Liver (tissue), 9 donors: Measurements from ENCODE around the gene HIPK2. TPM values are rescaled to one million over a fixed set of nuclear protein-coding genes. Genes with fewer than 3 reads are reported as not detected.

Experiments
- DNase-seq: peaks from one replicate; pipeline ENCODE4 v3.0.0-alpha.2; 2017; ENCODE audit warnings: low spot score
- H3K27ac ChIP-seq, 2 donors: one replicate each; pipeline ENCODE4 v1.7.0; 2013; ENCODE audit warnings: inconsistent platforms in 2 of 2, low read length in 2 of 2, control low read depth in 1 of 2, low read depth in 1 of 2, mild to moderate bottlenecking in 1 of 2
- H3K27me3 ChIP-seq, 4 donors: one replicate each; pipeline versions ENCODE4 v1.6.1 to v1.7.0; 2013; ENCODE audit warnings: low read length in 3 of 4, inconsistent platforms in 1 of 4, mild to moderate bottlenecking in 1 of 4, moderate library complexity in 1 of 4; ENCODE audit not compliant: control insufficient read depth in 4 of 4, insufficient read depth in 4 of 4
- H3K36me3 ChIP-seq, 4 donors: one replicate each; pipeline versions ENCODE4 v1.6.1 to v1.7.0; 2013; ENCODE audit warnings: low read length in 3 of 4, mild to moderate bottlenecking in 3 of 4, low read depth in 1 of 4, moderate library complexity in 1 of 4; ENCODE audit not compliant: control insufficient read depth in 4 of 4, insufficient read depth in 3 of 4
- H3K4me1 ChIP-seq, 4 donors: one replicate each; pipeline versions ENCODE4 v1.6.1 to v1.7.0; 2013; ENCODE audit warnings: low read length in 3 of 4, mild to moderate bottlenecking in 3 of 4, moderate library complexity in 1 of 4; ENCODE audit not compliant: control insufficient read depth in 4 of 4, insufficient read depth in 4 of 4
- H3K4me3 ChIP-seq, 3 donors: one replicate each; pipeline versions ENCODE4 v1.6.1 to v1.7.0; 2013; ENCODE audit warnings: low read length in 3 of 3, control low read depth in 1 of 3, low read depth in 1 of 3, mild to moderate bottlenecking in 1 of 3
- H3K9ac ChIP-seq, 2 donors: one replicate each; pipeline ENCODE4 v1.7.0; 2013; ENCODE audit warnings: low read length in 2 of 2, mild to moderate bottlenecking in 2 of 2, moderate library complexity in 2 of 2, control low read depth in 1 of 2, low read depth in 1 of 2
- H3K9me3 ChIP-seq, 4 donors: one replicate each; pipeline versions ENCODE4 v1.6.1 to v1.7.0; 2013; ENCODE audit warnings: low read length in 3 of 4; ENCODE audit not compliant: control insufficient read depth in 4 of 4
- ATF3 ChIP-seq: IDR thresholded peaks from 2 replicates; pipeline ENCODE4 v1.6.1; 2016; ENCODE audit warnings: antibody characterized with exemption
- CTCF ChIP-seq: fragments of 150-350 bp; IDR thresholded peaks from 2 replicates; pipeline ENCODE4 v1.5.1; 2017; ENCODE audit warnings: improper control_type of control experiment, low read depth, low read length; ENCODE audit not compliant: missing input control
- FOXA1 ChIP-seq: IDR thresholded peaks from 2 replicates; pipeline ENCODE4 v1.6.1; 2016; ENCODE audit warnings: antibody characterized with exemption
- FOXA2 ChIP-seq: IDR thresholded peaks from 2 replicates; pipeline ENCODE4 v1.6.1; 2016; ENCODE audit warnings: antibody characterized with exemption
- GABPA ChIP-seq, 2 donors: IDR thresholded peaks in 1 of 2; conservative IDR thresholded peaks in 1 of 2; 2 replicates each; pipeline ENCODE4 v1.6.1; 2016; ENCODE audit warnings: antibody characterized with exemption in 2 of 2, mild to moderate bottlenecking in 1 of 2, moderate library complexity in 1 of 2
- HNF4A ChIP-seq, 2 donors: conservative IDR thresholded peaks; 2 replicates each; pipeline ENCODE4 v1.6.1; 2016; ENCODE audit warnings: antibody characterized with exemption in 2 of 2, mild to moderate bottlenecking in 2 of 2
- JUND ChIP-seq, 2 donors: IDR thresholded peaks; 2 replicates each; pipeline ENCODE4 v1.6.1; 2016; ENCODE audit warnings: antibody characterized with exemption in 2 of 2
- MAX ChIP-seq: IDR thresholded peaks from 2 replicates; pipeline ENCODE4 v1.6.1; 2016; ENCODE audit warnings: antibody characterized with exemption
- NR2F2 ChIP-seq: IDR thresholded peaks from 2 replicates; pipeline ENCODE4 v1.6.1; 2016; ENCODE audit warnings: antibody characterized with exemption
- RAD21 ChIP-seq, 2 donors: IDR thresholded peaks; 2 replicates each; pipeline ENCODE4 v1.6.1; 2016; ENCODE audit warnings: antibody characterized with exemption in 2 of 2, mild to moderate bottlenecking in 2 of 2
- REST ChIP-seq: IDR thresholded peaks from 2 replicates; pipeline ENCODE4 v1.6.1; 2016; ENCODE audit warnings: antibody characterized with exemption, mild to moderate bottlenecking
- RXRA ChIP-seq, 2 donors: IDR thresholded peaks; 2 replicates each; pipeline ENCODE4 v1.6.1; 2017 to 2018; ENCODE audit warnings: antibody characterized with exemption in 2 of 2, mild to moderate bottlenecking in 1 of 2
- TAF1 ChIP-seq: conservative IDR thresholded peaks from 2 replicates; pipeline ENCODE4 v1.6.1; 2016; ENCODE audit warnings: antibody characterized with exemption, mild to moderate bottlenecking
- WGBS: extraction: QIAGEN DNeasy Blood & Tissue Kit; methylation state at CpG from one replicate; pipeline ENCODE4 v1.1.7; 2013; 5-methylcytosine and 5-hydroxymethylcytosine counted together
- polyA plus RNA-seq, 2 donors: library from polyadenylated mRNA; stranded (reverse) in 1 of 2; unstranded in 1 of 2; fragments of 200-250 nt in 1 of 2; fragments of >200 nt in 1 of 2; fragmentation: Nextera tagmentation in 1 of 2; extraction: Ambion mirVana in 1 of 2; gene quantifications; one replicate each; pipeline versions ENCODE4 v1.2.1 to v1.2.3, GENCODE V29; 2013 to 2015
- total RNA-seq, 2 donors: library from RNA; depleted of rRNA; stranded (reverse); fragments of >200 nt; gene quantifications; one replicate each; pipeline ENCODE4 v1.2.3, GENCODE V29; 2014
- donor health status: healthy.
- donor health status: healthy.
- donor health status: healthy.
- donor health status: healthy.
- donor health status: healthy.

The HIPK2 gene
- total and polyA plus RNA-seq, 4 donors: 13.1 to 48.8 (median 16.6) TPM

GRCh38 chr7:139572704-139573385 lies 205.0 kb downstream of the HIPK2 start:
- Histone ChIP-seq H3K9me3 (no peaks in the 10 kb centered on the region), H3K4me3 (no peak overlapping the region), H3K36me3 (peaks cover 29 to 69% (median 38%) of the 10 kb centered on the region in 4 donors), H3K27me3 (no peaks in the 10 kb centered on the region), H3K9ac (no peak overlapping the region), H3K27ac (no peak overlapping the region), H3K4me1 (no peaks in the 10 kb centered on the region)
- TF ChIP-seq NR2F2 (no peak), ATF3 (no peak), FOXA2 (no peak), FOXA1 (no peak), HNF4A (conservative IDR thresholded peaks at IDR 0.05) (no peak), RXRA (IDR thresholded peaks at IDR 0.05) (no peak), GABPA (IDR thresholded peaks at IDR 0.05 in 1 of 2, conservative IDR thresholded peaks at IDR 0.05 in 1 of 2) (no peak)
- DNase-seq: no peak
- WGBS: 93% methylated on average over 37 of the region's 38 CpGs

- Histone ChIP-seq H3K4me1 (no peaks in the 10 kb centered on the region), H3K36me3 (peaks cover 29 to 66% (median 35%) of the 10 kb centered on the region in 4 donors), H3K27ac (no peak overlapping the region), H3K4me3 (no peak overlapping the region), H3K9me3 (no peaks in the 10 kb centered on the region), H3K27me3 (no peaks in the 10 kb centered on the region), H3K9ac (no peak overlapping the region)
- no peak for DNase-seq
- no peak for TF ChIP-seq FOXA2
- TF ChIP-seq REST: no peak
- no peak for TF ChIP-seq MAX
- TF ChIP-seq ATF3: no peak
- no peak for TF ChIP-seq RXRA (IDR thresholded peaks at IDR 0.05)
- no peak for TF ChIP-seq TAF1
- no peak for TF ChIP-seq CTCF
- TF ChIP-seq RAD21 (IDR thresholded peaks at IDR 0.05): no peak
- TF ChIP-seq FOXA1: no peak
- no peak for TF ChIP-seq GABPA (IDR thresholded peaks at IDR 0.05 in 1 of 2, conservative IDR thresholded peaks at IDR 0.05 in 1 of 2)
- TF ChIP-seq JUND (IDR thresholded peaks at IDR 0.05): no peak
- WGBS: 97% methylated on average over 15 of the region's 15 CpGs
Measured at GRCh38 chr7:139572071-139572470, 205.7 kb downstream of the HIPK2 start.
